Left lung (tissue), 10 donors: ENCODE results near the gene BRF1. TPM values are rescaled to one million over a fixed set of nuclear protein-coding genes. Genes with fewer than 3 reads are reported as not detected.

ENCODE experiments used
- ATAC-seq: fragments of 200-7000 bp; cut with Tn5 transposase; one replicate; pipeline ENCODE4 v1.9.1; 2020; ENCODE audit warnings: moderate library complexity
- DNase-seq, 4 donors: peaks; one replicate each; pipeline ENCODE4 v3.0.0-alpha.2; 2013 to 2020
- H3K27ac ChIP-seq, 2 donors: fragments of 200-600 bp; sonication (generic) in 1 of 2; one replicate each; pipeline versions ENCODE4 v1.5.0 to v1.8.0; 2020 to 2021
- H3K27me3 ChIP-seq, 2 donors: fragments of 200-600 bp; sonication (generic) in 1 of 2; one replicate each; pipeline versions ENCODE4 v1.5.0 to v1.8.0; 2020 to 2021
- H3K36me3 ChIP-seq, 2 donors: fragments of 200-600 bp; sonication (generic) in 1 of 2; one replicate each; pipeline versions ENCODE4 v1.5.0 to v1.8.0; 2020 to 2021
- H3K4me1 ChIP-seq, 2 donors: fragments of 200-600 bp; one replicate each; pipeline ENCODE4 v1.8.0; 2021
- H3K4me3 ChIP-seq, 2 donors: fragments of 200-600 bp; sonication (generic) in 1 of 2; one replicate each; pipeline versions ENCODE4 v1.5.0 to v1.8.0; 2020 to 2021; ENCODE audit warnings: mild to moderate bottlenecking in 1 of 2
- H3K9me3 ChIP-seq, 2 donors: fragments of 200-600 bp; sonication (generic) in 1 of 2; one replicate each; pipeline versions ENCODE4 v1.5.0 to v1.8.0; 2020 to 2021
- CTCF ChIP-seq, 2 donors: fragments of 200-600 bp; sonication (generic) in 1 of 2; IDR thresholded peaks; one replicate each; pipeline versions ENCODE4 v1.5.0 to v1.8.0; 2021; ENCODE audit warnings: antibody characterized with exemption in 2 of 2
- intact Hi-C, 2 donors: fragments of 100-400 bp; cut with DNase I; formaldehyde crosslinking; loops; one replicate each; pipeline versions ENCODE4 v1.11.2 to v1.14.2; 2022
- polyA plus RNA-seq, 6 donors: library from polyadenylated mRNA; unstranded; fragments of 120-200 nt; gene quantifications; one replicate each; pipeline ENCODE4 v1.2.1, GENCODE V29; 2013; ENCODE audit not compliant: insufficient read length in 6 of 6
- total RNA-seq, 2 donors: library from RNA; stranded (reverse); fragmentation: NEBNext Ultra II Directional; extraction: Animal tissue kit (Norgen Biotek cat#: 25700); gene quantifications; one replicate each; pipeline ENCODE4 v1.2.1, GENCODE V29; 2021
- donor health status: DM: no; HTN: yes; CAD: no.
- donor health status: DM: no; HTN: no; CAD: no.

BRF1 gene
- total and polyA plus RNA-seq, 8 donors, result 32.7 to 45.1 (median 34.9) TPM

DNA sequence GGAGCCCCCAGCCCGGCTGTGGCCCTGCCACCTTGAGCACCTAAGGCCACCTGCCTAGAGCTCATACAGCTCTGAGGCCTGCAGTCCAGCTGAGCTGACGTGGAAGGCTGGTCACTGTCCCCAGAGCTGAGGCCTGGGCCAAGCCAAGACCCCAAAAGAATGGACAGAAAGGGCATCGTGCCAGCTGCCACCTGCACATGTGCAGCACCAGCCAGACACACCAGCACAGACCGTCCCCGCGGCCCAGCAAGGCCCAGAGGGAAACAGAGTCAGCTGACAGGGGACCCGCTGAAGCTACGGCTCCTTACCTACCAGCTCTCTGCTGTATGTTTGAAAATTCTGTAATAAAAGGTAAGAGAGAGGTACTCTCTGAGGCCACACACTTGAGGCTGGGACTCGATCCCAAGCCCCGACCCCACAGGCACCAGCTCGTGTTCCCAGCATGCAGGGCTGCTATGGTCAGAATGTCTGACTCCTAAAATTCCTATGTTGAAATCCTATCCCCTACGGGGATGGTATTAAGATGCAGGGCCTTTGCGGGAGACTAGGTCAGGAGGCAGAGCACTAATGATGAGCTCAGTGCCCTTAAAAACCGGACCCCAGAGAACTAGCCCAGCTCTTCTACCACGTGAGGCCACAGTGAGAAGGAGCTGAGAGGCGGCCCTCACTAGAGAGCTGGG, 25.4 kb downstream of the BRF1 start:
- Histone ChIP-seq H3K36me3 (peaks cover 0 to 6% of the 10 kb centered on the region in 2 donors), H3K4me1 (peaks cover 0 to 3% of the 10 kb centered on the region in 2 donors), H3K27ac (peak overlapping the region in 1 of 2 donors; percentile 33), H3K27me3 (no peaks in the 10 kb centered on the region), H3K4me3 (no peak overlapping the region), H3K9me3 (no peaks in the 10 kb centered on the region)
- ATAC-seq (peak; percentile 23), DNase-seq (no peak)
- intact Hi-C loops, result no loop called here
- TF ChIP-seq CTCF (IDR thresholded peaks at IDR 0.05), result no peak

GRCh38 chr14:105274637-105275036, 26.2 kb downstream of the BRF1 start:
- Histone ChIP-seq H3K27me3 (no peaks in the 10 kb centered on the region), H3K9me3 (no peaks in the 10 kb centered on the region), H3K27ac (no peak overlapping the region), H3K36me3 (peaks cover 0 to 9% of the 10 kb centered on the region in 2 donors), H3K4me3 (no peak overlapping the region), H3K4me1 (peaks cover 0 to 3% of the 10 kb centered on the region in 2 donors)
- no peak for TF ChIP-seq CTCF (IDR thresholded peaks at IDR 0.05)
- DNase-seq (no peak), ATAC-seq (no peak)
- intact Hi-C loops, result no loop called here

DNA sequence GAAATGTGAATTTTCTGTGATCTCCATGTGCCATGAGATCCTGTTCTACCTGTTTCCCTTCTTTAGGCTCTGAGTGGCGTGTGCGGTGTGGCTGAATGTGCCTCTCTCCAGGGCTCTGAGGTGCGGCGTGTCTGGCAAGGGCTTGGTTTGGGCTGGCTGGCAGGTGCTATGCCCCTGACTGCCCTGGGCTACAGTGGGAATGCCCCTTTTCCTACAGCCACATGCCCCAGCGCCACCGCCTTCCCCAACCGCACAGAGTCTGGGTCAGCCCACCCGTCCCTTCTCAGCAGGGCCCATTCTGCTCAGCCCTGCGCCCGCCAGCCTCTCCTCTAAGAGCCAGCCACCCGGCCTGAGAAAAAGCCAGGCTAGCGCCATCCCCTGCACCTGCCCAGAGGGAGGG, 27.7 kb downstream of the BRF1 start:
- Histone ChIP-seq H3K27ac (peak overlapping the region in 1 of 2 donors; percentile 34), H3K4me3 (no peak overlapping the region), H3K4me1 (peaks cover 0 to 3% of the 10 kb centered on the region in 2 donors), H3K27me3 (no peaks in the 10 kb centered on the region), H3K9me3 (no peaks in the 10 kb centered on the region), H3K36me3 (peaks cover 0 to 25% of the 10 kb centered on the region in 2 donors)
- no peak for TF ChIP-seq CTCF (IDR thresholded peaks at IDR 0.05)
- intact Hi-C loops, result no loop called here
- peak in 3 of 4 donors; percentile 18 to 72 (median 61) for DNase-seq
- ATAC-seq, result peak; percentile 91

DNA sequence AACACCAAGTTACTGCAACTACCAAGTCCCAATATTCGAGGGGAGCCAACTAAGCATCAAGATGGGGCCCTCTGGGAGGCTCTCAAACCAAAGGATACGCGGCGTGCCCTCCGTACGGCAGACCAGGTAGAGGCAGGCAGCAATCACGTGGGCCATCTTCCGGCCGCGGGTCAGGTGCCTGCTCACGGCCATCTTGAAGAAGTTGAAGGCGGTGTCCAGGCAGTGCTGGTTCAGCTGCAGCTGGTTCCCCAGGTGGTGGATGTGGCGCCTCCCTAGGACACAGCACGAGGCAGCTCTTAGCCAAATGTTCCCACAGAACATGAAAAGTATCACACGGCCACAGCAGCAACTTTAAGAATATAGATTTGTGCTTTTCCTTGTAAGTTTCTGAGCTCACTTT, 28.2 kb downstream of the BRF1 start:
- intact Hi-C loops, result no loop called here

More for the DNA sequence above, 28.2 kb downstream of the BRF1 start:
- ATAC-seq (peak; percentile 62), DNase-seq (peak in 1 of 4 donors; percentile 37)
- H3K9me3 ChIP-seq, result no peaks in the 10 kb centered on the region
- no peak overlapping the region for H3K4me3 ChIP-seq
- H3K27me3 ChIP-seq, result no peaks in the 10 kb centered on the region
- H3K36me3 ChIP-seq, result peaks cover 0 to 30% of the 10 kb centered on the region in 2 donors
- peak overlapping the region in 1 of 2 donors; percentile 34 for H3K27ac ChIP-seq
- no peak for TF ChIP-seq CTCF (IDR thresholded peaks at IDR 0.05)
- H3K4me1 ChIP-seq, result peaks cover 0 to 1% of the 10 kb centered on the region in 2 donors
